ENCODE results near the gene VAC14.

The VAC14 gene

DNA sequence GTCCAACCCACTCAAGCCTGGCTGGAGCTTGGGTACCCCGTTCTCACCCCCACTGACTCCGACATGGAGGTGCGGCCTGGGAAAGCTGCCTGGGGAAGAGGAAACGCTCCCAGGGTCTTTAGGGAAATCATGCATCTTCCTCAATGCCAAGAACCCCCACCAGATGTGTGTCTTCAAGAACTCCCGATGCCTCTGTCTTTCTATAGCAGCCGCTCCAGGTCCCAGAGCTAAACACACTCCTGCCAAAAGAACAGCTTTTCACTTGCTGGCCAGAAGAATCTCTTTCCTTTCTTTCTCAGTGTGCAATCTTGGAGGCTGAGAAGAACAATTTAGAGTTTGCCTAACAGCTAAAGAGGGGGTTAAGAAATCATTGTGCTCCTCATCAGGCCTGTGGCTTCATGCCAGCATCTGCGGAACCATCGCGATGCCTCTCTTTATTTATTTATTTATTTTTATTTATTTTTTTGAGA lies 74.0 kb downstream of the VAC14 start:
- DNase-seq (ENCODE audit: extremely low read depth in 1 of 2, low read depth in 1 of 2), result no peak

DNA sequence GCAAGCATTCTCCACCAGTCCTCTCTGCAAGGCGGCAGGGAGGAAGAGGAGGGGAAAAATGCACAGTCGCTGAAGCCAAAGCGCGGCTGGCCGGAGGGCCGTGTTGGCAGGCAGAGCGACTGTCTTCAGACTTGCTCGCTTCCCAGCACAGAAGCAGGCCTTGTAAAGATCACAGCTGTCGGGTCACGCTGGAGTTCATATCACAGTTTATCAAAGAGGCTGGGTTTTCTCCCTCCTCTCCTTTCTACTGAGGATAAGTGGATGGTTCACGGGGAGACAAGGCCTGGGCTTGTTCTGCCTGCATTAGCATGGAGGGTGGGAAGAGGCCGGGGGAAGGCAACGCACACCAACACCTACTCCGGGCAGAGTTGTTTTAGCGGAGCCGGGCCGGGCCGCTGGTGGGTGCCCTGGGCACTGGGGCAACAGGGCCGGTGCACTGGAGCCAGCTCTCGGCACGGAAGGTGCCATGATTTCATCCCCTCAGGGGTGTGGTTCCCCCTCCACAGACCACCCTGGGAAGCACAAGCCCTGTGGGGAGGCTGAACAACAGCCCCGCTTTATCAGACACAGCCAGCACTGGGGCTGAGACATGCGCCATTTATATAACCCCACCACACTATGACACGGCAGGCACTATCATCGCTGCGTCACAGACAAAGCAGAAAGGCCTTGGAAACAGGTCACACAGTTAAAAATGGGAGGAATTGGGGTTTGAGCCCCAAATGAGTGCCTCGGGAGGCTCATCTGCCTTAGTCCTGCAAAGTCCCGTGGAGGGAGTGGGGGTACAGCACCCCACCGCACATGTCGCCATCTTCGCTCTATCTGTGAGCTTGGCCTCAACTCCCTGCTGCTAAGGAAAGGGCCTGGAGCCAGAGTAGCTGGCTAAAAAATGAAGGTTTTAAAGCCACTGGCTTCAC lies 74.8 kb downstream of the VAC14 start:
- DNase-seq (ENCODE audit: extremely low read depth in 1 of 2, low read depth in 1 of 2), result no peak

DNA sequence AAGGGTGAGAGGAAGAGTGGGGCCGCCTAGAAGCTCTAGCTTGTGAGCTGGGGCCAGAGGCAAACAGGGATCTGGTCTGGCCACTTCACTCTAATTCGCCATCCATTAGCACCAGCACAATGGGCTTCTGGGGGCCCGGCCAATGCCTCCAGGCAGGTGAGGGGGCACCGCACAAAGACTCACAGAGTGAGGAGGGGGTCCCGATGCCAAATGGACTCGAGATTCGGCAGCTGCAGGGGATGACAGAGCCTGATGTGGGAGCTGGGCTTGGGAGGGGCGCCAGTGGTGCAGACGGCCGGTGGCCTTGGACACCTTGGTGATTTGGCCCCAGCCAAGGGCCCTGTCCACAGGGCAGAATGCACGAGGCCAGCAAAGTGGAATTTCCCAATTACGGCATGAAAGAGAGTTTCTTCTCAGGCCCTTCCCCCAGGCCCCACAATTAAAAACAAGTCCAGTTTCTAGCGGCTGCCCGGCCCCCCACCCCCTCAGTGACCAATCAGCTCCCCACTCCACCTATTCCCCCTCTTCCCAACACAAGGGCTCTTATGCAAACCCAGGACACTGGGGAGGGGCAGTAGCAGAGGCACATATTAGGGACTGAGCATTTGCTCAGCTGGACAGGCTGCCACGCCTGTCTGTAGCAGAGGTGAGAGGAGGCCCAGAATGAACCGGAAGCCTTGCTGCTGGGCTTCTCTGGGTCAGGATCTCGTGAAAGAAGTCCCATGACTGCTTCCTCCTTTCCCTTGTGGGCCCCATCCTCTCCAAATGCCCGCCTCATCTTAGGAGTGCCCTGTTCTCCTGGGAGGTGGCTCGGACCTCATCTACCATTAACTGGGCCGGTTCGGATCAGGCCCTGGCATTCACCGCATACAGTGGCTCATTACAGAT lies 75.7 kb downstream of the VAC14 start:
- DNase-seq (ENCODE audit: extremely low read depth in 1 of 2, low read depth in 1 of 2), result no peak

DNA sequence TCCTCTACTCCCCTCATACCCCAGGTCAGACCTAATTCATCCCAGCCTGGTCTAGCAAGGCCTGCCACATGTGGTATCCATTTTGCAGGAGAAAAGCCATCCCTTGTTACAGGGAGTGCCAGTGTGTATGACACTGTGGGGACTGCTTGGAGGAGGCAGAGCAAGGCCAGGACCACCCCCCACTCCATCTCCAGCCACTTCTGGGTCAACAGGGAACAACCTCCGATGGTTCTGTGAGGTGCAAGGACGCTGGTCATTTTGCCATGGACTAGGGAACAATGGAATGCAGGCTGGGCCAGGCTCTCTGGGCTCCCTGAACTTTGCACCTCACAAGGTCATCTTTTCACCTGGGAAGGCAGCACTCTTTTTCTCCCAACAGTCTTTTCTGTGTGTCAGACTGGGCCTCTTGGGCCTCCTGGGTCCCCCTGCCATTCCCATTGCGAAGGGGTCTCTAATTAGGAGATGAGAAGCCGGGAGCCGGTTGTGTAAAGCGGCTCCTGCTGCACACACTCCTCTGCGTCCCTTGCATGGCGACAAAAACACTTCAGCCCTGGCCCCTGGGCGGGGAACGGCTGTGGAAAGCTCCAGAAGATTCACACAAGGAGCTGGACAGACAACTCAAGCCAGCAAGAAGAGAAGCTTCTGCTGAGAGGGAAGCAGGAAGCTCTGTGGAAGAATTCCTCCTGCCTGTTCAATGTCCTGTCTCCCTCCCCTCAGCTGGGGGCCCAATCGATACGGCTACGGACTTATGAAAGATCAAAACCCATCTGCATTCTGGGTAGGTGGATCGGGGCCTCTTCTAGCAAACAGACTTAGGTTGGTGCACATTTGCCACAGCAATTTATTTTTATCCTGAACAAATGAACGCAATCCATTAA lies 76.6 kb downstream of the VAC14 start:
- no peak for DNase-seq (ENCODE audit: extremely low read depth in 1 of 2, low read depth in 1 of 2)

DNA sequence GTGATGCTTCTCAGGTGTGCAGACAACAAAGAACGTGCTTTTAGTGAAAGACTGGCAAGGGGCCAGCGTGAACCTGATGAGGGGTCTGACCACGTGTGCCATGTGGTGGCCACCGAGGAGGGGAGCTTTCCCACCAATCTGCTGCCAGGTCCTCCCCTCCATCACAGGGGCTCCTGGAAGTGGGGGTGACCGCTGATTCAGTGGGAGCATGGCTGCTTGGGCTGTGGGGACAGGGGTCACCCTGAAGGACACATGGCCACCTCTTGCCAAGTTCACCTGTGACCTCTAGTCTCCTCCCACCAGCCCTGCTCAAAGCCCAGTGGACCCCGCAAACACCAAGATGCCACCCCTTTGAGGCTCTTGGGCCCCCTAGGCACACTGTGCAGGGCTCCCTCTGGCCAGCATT lies 77.2 kb downstream of the VAC14 start:
- no peak for DNase-seq (ENCODE audit: extremely low read depth in 1 of 2, low read depth in 1 of 2)

DNA sequence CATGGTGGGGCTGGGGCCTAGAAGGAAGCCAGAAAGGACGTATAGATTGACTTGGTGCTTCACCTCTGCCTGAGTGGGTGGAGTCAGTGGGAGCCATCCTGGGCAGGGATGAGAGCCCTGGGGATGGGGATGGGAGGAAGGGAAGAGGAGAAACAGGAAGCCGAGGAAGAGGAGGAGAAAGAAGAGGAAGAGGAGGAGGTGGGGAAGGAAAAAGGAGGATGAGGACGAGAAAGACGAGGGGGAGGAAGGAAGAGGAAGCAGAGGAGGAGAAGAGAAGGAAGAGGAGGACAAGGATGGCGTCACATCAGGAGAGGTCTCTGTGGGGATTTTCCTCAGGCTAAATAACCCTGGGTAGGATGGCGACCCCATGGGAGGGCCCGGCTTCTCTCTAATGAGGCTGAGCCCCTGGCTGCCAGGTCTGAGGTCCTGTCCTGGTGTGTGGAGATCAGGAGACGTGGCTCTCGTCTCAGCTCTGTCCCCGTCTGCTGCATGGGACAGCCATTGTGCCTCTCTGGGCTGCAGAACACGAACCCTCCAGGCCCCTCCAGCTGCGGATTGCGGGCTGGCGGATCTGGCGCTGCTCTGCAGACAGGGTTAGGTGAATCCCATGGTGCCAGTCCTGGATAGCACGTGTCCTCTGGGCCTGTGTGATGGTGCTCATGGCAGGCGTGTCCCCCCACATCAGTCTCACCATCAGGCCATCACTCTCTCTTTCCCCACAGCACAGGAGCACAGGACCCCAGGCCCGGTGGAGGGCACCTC lies 79.6 kb downstream of the VAC14 start:
- no peak for DNase-seq (ENCODE audit: extremely low read depth in 1 of 2, low read depth in 1 of 2)

DNA sequence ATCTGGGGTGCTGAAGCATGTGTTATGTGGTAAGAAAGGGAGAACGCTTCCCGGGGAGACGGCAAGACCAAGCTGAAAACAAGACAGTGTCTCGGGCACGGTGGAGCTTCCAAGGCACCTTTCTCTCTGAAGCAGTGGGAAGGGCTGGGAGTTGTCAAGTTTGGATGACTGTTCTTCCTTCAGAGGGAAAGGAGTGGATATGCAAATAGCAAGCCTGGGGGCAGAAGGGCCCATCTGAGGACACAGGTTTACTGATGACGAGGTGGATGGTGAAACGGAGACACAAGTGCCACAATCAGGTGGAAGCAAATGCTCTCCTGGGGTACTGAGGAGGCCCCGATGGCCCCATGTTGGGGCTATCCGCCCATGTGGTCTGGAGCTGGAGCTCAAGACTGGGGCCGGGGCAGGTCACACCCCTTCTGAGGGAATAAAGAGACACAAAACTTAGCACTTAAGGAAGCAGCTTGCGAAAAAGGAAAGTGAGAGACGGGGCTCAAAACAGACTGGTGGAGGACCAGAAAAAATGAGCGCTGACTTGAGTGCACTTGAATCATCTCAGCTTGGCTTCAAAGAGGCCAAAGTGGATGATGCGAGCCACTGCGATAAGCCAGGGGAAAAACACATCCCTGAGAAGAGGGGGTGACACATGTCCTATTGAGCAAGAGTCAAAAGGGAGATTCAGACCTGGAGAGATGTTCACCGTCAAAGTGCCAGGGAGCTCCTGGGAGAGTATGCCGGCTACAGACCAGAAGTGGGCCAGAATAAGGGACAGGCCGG lies 80.3 kb downstream of the VAC14 start:
- no peak for DNase-seq (ENCODE audit: extremely low read depth in 1 of 2, low read depth in 1 of 2)

DNA sequence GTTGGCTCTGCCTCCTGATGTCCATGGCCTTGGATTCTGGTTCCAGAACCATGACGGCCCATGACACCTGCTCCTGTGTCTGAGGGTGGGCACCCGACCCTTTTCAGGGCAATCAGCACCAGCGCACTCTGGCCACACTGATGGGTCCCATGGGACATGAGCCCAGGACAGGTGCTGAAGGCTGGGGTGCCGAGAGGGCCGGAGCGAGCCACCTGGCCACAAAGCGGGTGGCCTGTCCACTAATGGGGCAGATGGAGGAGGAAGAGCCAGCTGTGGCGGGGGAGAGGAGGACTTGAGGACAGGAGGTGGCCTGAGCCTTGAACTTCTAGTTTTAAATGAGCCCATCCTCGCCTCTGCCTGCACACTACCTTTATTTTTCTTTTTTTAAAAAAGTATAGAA lies 83.9 kb downstream of the VAC14 start:
- DNase-seq (ENCODE audit: extremely low read depth in 1 of 2, low read depth in 1 of 2), result no peak

DNA sequence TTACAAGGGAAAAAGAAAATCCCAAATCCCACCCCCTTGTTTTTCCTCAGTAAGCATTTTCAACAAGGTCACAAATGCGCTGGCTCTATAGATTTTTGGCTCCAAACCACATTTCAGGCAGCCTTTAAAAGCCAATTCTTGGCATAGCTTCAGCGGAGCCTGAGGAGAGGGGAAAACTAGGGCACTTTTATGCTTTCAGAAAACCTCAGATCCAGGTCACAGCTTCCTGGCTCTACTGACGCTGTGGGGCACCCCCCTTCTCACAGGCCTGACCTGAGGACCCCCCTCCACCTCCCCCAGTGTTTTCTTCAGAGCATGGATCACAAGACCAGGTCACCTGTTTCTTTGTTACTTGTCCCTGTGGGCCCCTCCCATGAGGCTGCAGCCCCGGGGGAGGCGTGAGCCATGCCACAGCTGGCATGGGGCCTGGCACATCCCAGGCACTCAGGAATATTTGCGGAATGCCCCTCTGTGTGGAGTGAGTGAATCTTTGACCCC lies 85.0 kb downstream of the VAC14 start:
- no peak for DNase-seq (ENCODE audit: extremely low read depth in 1 of 2, low read depth in 1 of 2)

DNA sequence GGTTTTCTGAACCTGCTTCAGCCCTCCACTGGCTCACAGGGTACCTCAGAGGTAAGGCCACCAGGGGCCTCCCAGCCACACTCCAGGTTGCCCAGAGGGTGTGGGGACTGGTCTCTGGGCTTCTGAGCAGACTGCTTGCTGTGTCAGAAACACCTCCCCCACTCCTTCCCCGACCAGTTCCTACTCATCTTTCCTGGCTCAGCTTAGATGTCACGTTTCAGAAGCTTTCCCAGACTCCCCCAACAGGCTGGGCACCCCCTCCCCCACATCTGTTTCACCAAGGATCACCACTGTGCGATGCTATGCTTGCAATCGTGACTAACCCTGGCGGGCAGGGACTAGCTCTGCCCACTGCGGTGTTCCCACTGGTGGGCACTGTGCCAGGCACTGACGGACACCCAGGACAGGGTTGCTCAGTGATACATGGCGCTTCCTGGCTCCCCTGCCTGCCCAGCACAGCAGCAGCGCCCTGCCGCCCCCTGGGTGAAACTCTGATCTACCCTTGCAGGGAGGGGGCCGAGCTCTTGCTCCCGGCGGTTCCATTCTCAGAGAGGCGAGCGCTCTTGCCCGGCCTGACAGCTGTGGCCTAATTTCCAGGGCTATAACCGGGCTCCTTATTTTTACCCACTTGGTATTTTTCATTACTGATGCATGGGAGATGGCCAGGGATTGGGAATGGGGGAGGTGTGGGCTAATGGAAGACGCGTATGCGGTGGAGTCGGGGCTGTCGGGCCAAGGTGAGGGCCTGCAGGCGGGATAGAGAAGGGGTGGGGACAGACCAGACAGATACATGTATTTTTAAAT lies 85.7 kb downstream of the VAC14 start:
- no peak for DNase-seq (ENCODE audit: extremely low read depth in 1 of 2, low read depth in 1 of 2)

DNA sequence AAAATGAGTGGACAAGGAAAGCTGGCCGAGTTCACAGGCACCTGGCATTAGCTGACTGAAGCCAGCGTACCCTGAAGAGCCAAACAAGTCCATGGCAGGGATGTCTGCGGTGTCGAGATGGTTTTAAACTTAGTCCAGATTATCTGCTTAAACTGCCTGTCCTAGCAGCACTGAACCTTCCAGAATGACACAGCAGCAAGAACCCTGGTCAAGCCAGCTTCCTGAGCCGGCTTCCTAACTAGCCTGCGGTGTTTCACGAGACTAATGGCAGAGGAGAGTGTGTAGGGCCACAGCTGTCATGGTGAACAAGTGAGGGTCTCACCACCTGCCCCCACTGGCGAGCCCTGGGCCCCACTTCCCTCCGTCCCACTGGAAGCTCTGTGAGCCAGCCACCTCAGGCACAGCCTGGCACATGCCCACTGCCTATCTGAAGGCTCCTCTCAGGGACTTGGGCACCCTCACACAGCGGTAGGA lies 86.3 kb downstream of the VAC14 start:
- no peak for DNase-seq (ENCODE audit: extremely low read depth in 1 of 2, low read depth in 1 of 2)

DNA sequence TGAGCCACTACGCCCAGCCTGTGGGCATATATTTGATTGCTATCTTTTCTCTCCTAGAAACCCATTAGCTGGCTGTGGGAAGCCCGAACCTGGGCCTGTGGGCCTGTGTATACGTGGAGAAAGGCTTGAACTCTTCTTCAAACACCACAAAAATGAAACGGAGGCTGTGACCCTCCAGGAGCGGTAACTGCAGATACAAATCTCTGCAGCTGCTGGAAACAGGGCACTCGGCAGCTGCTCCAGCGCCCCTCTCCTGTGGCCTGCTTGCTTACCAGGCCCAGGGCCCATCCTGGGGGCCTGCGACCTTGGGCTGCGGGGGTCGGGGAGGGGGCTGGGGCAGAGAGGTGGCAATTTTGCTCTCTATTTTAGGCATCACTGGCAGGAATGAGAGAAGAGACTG lies 87.1 kb downstream of the VAC14 start:
- no peak for DNase-seq (ENCODE audit: extremely low read depth in 1 of 2, low read depth in 1 of 2)

DNA sequence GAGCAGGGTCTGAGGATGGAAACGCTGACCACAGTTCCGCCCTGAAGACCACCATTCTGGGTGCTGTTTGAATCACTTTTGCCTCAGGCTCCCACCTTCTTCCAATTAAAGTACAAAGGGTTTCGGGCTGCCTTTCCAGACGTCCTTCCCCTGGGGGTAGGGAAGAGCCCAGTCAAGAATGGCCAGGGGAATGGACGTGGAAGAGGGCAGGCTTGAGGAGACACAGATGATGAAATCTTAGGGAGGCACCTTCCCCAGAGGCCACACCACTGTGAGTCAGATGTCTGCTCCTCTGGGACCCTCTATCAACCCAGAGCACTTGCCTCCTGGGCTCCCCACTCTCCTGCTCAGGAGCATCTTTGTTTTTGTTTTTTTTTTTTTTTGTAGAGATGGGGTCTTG lies 87.6 kb downstream of the VAC14 start:
- no peak for DNase-seq (ENCODE audit: extremely low read depth in 1 of 2, low read depth in 1 of 2)

DNA sequence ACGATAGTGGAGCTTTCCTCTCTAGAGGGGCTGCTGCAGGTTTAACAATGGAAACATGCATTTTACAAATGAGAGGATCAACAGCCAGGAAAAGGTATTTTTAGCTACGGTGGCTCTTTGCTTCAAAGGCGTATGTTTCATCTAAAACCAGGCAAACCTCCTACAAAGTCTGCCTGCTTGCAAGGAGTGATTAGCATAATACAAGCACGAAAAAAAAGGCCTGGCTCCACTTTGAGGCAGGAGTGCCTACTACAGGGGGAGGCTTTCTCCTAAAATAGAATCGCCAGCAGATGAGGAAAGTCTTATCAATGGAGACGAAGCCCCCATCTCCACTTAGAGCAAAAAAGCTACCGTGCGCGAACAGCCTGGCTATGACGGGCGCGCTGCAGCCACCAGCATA lies 88.0 kb downstream of the VAC14 start:
- DNase-seq (ENCODE audit: extremely low read depth in 1 of 2, low read depth in 1 of 2), result no peak

DNA sequence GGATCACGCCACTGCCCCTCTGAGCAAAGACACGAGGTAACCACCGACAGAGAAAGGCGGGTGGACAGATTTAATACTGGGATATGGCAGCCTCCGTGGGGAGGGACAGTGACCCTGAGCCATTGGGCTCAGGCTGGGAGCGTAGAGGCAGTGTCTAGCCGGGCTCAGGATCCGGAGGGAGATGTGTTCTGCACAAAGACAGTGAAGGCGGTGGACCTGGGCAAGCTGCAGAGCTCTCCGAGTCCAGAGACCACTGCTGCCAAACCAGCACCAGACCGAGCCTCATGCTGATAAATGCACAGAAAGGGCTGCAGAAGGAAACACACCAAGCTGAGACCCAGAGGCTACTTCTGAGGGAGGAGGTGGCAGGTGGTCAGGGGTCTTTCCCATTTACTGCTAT lies 88.6 kb downstream of the VAC14 start:
- no peak for DNase-seq (ENCODE audit: extremely low read depth in 1 of 2, low read depth in 1 of 2)

DNA sequence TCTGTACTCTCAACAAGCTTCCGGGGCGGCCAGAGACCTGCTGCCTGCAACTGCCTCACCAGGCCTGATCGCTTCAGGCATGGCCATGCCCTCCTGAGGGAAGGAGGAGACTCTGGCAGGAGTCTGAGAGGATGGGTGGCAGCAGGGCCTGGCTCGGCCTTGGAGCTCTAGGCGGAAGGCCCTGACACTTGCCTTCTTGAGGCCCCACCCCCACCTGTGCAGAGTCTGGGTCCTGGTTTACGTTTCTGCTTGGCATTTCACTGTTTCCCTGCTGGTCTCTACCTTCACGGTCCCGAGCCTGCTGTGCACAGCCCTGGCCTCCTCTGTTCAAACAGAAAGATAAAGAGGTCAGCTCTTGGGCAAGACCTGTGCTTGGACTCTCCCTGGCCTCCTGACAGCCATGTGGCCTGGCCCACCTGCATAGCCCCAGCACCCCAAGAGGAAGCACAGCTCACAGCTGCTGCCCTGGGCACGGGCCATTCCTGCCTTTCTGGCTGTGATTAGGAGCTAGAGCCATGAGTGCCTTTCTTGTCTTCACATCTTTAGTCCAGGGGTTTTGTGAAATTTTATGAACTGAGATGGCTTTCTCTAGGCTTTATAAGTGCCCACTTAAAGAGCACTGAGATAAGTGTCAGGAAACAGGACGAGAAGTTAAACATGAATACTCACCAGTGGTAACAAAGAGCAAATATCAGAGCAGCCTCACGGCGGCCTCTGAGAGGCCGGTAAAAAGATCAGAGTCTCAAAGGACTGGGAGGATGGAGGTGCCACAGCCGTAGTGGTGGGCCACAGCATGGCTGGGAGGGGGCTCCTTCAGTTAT lies 89.5 kb downstream of the VAC14 start:
- no peak for DNase-seq (ENCODE audit: extremely low read depth in 1 of 2, low read depth in 1 of 2)

All from activated CD8-positive, alpha-beta memory T cell treated with anti-CD3 and anti-CD28 coated beads for 1 hour (primary cell).